ENCODE measurements around the gene EIF4B.

EIF4B gene

GRCh38 chr12:53046655-53047220 is 40.5 kb downstream of the EIF4B start:
- Histone ChIP-seq H3K27me3 (ENCODE audit: insufficient read depth, low read length) (no peaks in the 10 kb centered on the region), H3K4me1 (ENCODE audit: control insufficient read depth in 1 of 2, insufficient read depth in 2 of 2, low read length in 2 of 2) (peaks cover 50 to 60% of the 10 kb centered on the region in 2 experiments), H4K91ac (ENCODE audit: low read depth, low read length) (peak overlapping the region; percentile 85), H3K79me2 (ENCODE audit: control insufficient read depth, insufficient read depth, low read length, poor library complexity) (peaks cover 5% of the 10 kb centered on the region), H2BK120ac (ENCODE audit: insufficient read depth, low read length, poor library complexity) (peak overlapping the region; percentile 35), H3K9ac (ENCODE audit: low read length) (peak overlapping the region; percentile 14), H4K8ac (ENCODE audit: low read depth, low read length) (peak overlapping the region; percentile 64), H3K27ac (ENCODE audit: low read depth, low read length) (peak overlapping the region; percentile 65), H3K79me1 (ENCODE audit: low read length) (peaks cover 22% of the 10 kb centered on the region), H2AK5ac (ENCODE audit: low read length) (peak overlapping the region; percentile 59), H3K4me2 (ENCODE audit: low read length) (peak overlapping the region; percentile 61), H2BK12ac (ENCODE audit: low read length) (peak overlapping the region; percentile 7), H3K4ac (ENCODE audit: low read depth, low read length) (peak overlapping the region; percentile 49), H3K9me3 (ENCODE audit: insufficient read depth, low read depth, low read length) (no peaks in the 10 kb centered on the region), H3K23ac (ENCODE audit: low read length) (no peak overlapping the region), H3K4me3 (ENCODE audit: low read depth, low read length) (peak overlapping the region; percentile 80), H2BK5ac (ENCODE audit: low read depth, low read length, poor library complexity) (peak overlapping the region; percentile 15), H4K12ac (ENCODE audit: low read depth, low read length) (peak overlapping the region; percentile 23), H3K36me3 (ENCODE audit: control insufficient read depth in 1 of 2, insufficient read depth in 2 of 2, low read length in 2 of 2) (peaks cover 0 to 2% of the 10 kb centered on the region in 2 experiments), H2AFZ (ENCODE audit: insufficient read depth, low read length, poor library complexity) (peak overlapping the region; percentile 18), H3K18ac (ENCODE audit: low read length) (peak overlapping the region; percentile 73), H3K14ac (ENCODE audit: low read length) (peak overlapping the region; percentile 81)
- DNase-seq = peak in 1 of 2 donors; percentile 58
- no CpG with 5 or more reads among the region's 44 CpGs for WGBS (ENCODE audit: extremely low coverage, insufficient coverage, insufficient read length)

DNA sequence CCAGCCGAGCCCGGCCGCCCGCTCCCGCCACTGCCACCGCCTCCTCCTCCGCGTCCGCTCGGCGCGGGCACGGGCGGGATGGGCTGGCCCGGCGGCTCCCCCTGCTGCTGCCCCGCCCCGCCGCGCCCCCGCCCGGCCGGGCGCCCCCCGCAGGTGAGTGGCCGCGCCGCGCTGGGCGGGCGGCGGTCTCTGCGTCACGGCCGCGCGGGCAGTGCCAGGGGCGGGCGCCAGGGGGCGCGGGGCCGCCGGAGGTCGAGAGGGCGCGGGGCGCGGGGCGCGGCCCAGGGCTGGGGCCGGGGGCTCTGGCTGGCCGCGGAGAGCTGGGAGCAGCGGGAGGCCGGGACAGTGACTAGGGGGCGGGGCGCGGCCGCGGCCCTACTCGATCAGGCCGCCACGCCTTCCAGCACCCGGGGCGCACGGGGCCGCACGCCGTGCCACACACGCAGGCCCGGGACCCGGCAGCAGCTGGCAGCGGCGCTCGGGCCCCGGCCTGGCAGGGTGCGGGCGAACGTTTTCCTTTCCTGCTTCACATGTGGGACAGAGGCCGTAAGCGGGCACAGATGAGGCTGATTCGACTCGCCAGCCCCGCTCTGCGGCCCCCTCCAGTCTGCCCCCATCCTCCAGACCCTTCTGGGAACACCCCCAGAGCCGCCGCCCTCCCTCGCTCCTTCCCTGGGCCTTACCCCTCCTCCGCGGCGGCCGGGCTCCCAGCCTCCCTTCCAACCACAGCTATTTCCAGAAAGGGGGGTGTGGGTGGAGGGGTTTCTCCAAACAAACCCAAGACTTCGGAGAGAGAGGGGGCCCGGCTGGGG is 41.2 kb downstream of the EIF4B start:
- peak overlapping the region; percentile 26 for H2BK120ac ChIP-seq (ENCODE audit: insufficient read depth, low read length, poor library complexity)
- peak overlapping the region; percentile 23 for H3K14ac ChIP-seq (ENCODE audit: low read length)
- H2BK5ac ChIP-seq (ENCODE audit: low read depth, low read length, poor library complexity) = no peak overlapping the region
- peak overlapping the region; percentile 4 for H3K18ac ChIP-seq (ENCODE audit: low read length)
- H3K36me3 ChIP-seq (ENCODE audit: control insufficient read depth in 1 of 2, insufficient read depth in 2 of 2, low read length in 2 of 2) = peaks cover 0 to 2% of the 10 kb centered on the region in 2 experiments
- no CpG with 5 or more reads among the region's 94 CpGs for WGBS (ENCODE audit: extremely low coverage, insufficient coverage, insufficient read length)
- H2AK5ac ChIP-seq (ENCODE audit: low read length) = no peak overlapping the region
- H3K4ac ChIP-seq (ENCODE audit: low read depth, low read length) = no peak overlapping the region
- peaks cover 22% of the 10 kb centered on the region for H3K79me1 ChIP-seq (ENCODE audit: low read length)
- H4K12ac ChIP-seq (ENCODE audit: low read depth, low read length) = peak overlapping the region; percentile 68
- no peaks in the 10 kb centered on the region for H3K9me3 ChIP-seq (ENCODE audit: insufficient read depth, low read depth, low read length)
- DNase-seq = peak; percentile 19 to 68
- H2BK12ac ChIP-seq (ENCODE audit: low read length) = peak overlapping the region; percentile 44
- H3K4me1 ChIP-seq (ENCODE audit: control insufficient read depth in 1 of 2, insufficient read depth in 2 of 2, low read length in 2 of 2) = peaks cover 51 to 67% of the 10 kb centered on the region in 2 experiments
- H3K23ac ChIP-seq (ENCODE audit: low read length) = no peak overlapping the region
- peak overlapping the region; percentile 15 for H2AFZ ChIP-seq (ENCODE audit: insufficient read depth, low read length, poor library complexity)
- peaks cover 5% of the 10 kb centered on the region for H3K79me2 ChIP-seq (ENCODE audit: control insufficient read depth, insufficient read depth, low read length, poor library complexity)
- H3K27me3 ChIP-seq (ENCODE audit: insufficient read depth, low read length) = no peaks in the 10 kb centered on the region
- peak overlapping the region; percentile 73 for H3K4me2 ChIP-seq (ENCODE audit: low read length)
- peak overlapping the region; percentile 23 for H4K8ac ChIP-seq (ENCODE audit: low read depth, low read length)
- no peak overlapping the region for H3K9ac ChIP-seq (ENCODE audit: low read length)
- peak overlapping the region; percentile 49 for H4K91ac ChIP-seq (ENCODE audit: low read depth, low read length)
- peak overlapping the region; percentile 65 for H3K27ac ChIP-seq (ENCODE audit: low read depth, low read length)
- H3K4me3 ChIP-seq (ENCODE audit: low read depth, low read length) = peak overlapping the region; percentile 61

- WGBS (ENCODE audit: extremely low coverage, insufficient coverage, insufficient read length) = no CpG with 5 or more reads among the region's 10 CpGs
- Histone ChIP-seq H4K12ac (ENCODE audit: low read depth, low read length) (no peak overlapping the region), H3K9me3 (ENCODE audit: insufficient read depth, low read depth, low read length) (no peaks in the 10 kb centered on the region), H2BK120ac (ENCODE audit: insufficient read depth, low read length, poor library complexity) (no peak overlapping the region), H3K27ac (ENCODE audit: low read depth, low read length) (peak overlapping the region; percentile 13), H2AK5ac (ENCODE audit: low read length) (peak overlapping the region; percentile 47), H2BK12ac (ENCODE audit: low read length) (peak overlapping the region; percentile 68), H3K4me3 (ENCODE audit: low read depth, low read length) (no peak overlapping the region), H3K36me3 (ENCODE audit: control insufficient read depth in 1 of 2, insufficient read depth in 2 of 2, low read length in 2 of 2) (no peaks in the 10 kb centered on the region), H3K79me1 (ENCODE audit: low read length) (peaks cover 22% of the 10 kb centered on the region), H2BK5ac (ENCODE audit: low read depth, low read length, poor library complexity) (no peak overlapping the region), H3K14ac (ENCODE audit: low read length) (no peak overlapping the region), H3K18ac (ENCODE audit: low read length) (no peak overlapping the region), H3K27me3 (ENCODE audit: insufficient read depth, low read length) (no peaks in the 10 kb centered on the region), H3K9ac (ENCODE audit: low read length) (no peak overlapping the region), H3K4me2 (ENCODE audit: low read length) (peak overlapping the region; percentile 73), H3K4me1 (ENCODE audit: control insufficient read depth in 1 of 2, insufficient read depth in 2 of 2, low read length in 2 of 2) (peaks cover 51 to 67% of the 10 kb centered on the region in 2 experiments), H2AFZ (ENCODE audit: insufficient read depth, low read length, poor library complexity) (no peak overlapping the region), H4K8ac (ENCODE audit: low read depth, low read length) (no peak overlapping the region), H4K91ac (ENCODE audit: low read depth, low read length) (peak overlapping the region; percentile 15), H3K4ac (ENCODE audit: low read depth, low read length) (no peak overlapping the region), H3K79me2 (ENCODE audit: control insufficient read depth, insufficient read depth, low read length, poor library complexity) (peaks cover 5% of the 10 kb centered on the region), H3K23ac (ENCODE audit: low read length) (no peak overlapping the region)
- no peak for DNase-seq
These were observed 42.0 kb downstream of the EIF4B start for GRCh38 chr12:53048033-53048779.

DNA sequence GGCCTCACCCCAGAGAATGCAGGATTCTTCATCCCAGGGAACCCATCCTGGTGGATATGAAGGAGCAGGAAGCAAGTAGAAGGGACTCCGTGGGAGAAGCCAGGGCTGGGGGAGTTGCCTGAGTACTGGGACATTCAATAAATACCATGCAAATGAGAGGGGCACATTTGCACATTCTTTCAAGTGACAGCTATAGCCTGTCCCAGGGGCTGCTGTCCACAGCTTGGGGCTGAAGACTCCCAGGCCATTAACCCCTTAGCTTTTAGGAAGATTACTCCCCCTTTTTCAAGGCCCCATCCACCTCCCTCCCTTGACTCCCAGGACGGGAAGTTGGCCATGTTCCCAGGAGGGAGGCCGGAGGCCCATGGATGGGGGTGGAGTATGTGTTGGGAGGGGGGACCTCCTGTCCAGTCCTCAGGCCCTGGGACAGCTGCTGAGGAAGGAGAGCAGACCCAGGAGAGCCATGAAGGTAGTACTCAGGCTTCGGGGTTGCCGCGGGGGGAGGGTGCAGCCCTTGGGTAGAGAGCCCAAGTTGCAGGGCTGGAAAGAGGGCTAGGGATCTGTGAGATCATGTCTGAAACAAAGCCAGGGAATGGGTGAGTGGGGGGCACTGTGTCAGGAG is 42.6 kb downstream of the EIF4B start:
- Histone ChIP-seq H3K4me2 (ENCODE audit: low read length) (peak overlapping the region; percentile 73), H3K36me3 (ENCODE audit: control insufficient read depth in 1 of 2, insufficient read depth in 2 of 2, low read length in 2 of 2) (no peaks in the 10 kb centered on the region), H4K12ac (ENCODE audit: low read depth, low read length) (no peak overlapping the region), H3K79me1 (ENCODE audit: low read length) (peaks cover 22% of the 10 kb centered on the region), H2AFZ (ENCODE audit: insufficient read depth, low read length, poor library complexity) (no peak overlapping the region), H3K23ac (ENCODE audit: low read length) (no peak overlapping the region), H3K4me1 (ENCODE audit: control insufficient read depth in 1 of 2, insufficient read depth in 2 of 2, low read length in 2 of 2) (peaks cover 56 to 72% of the 10 kb centered on the region in 2 experiments), H2BK5ac (ENCODE audit: low read depth, low read length, poor library complexity) (no peak overlapping the region), H3K14ac (ENCODE audit: low read length) (no peak overlapping the region), H4K91ac (ENCODE audit: low read depth, low read length) (peak overlapping the region; percentile 15), H3K4ac (ENCODE audit: low read depth, low read length) (no peak overlapping the region), H3K27ac (ENCODE audit: low read depth, low read length) (peak overlapping the region; percentile 35), H3K9ac (ENCODE audit: low read length) (no peak overlapping the region), H3K79me2 (ENCODE audit: control insufficient read depth, insufficient read depth, low read length, poor library complexity) (peaks cover 5% of the 10 kb centered on the region), H3K9me3 (ENCODE audit: insufficient read depth, low read depth, low read length) (no peaks in the 10 kb centered on the region), H3K18ac (ENCODE audit: low read length) (no peak overlapping the region), H2AK5ac (ENCODE audit: low read length) (no peak overlapping the region), H2BK12ac (ENCODE audit: low read length) (no peak overlapping the region), H3K4me3 (ENCODE audit: low read depth, low read length) (no peak overlapping the region), H2BK120ac (ENCODE audit: insufficient read depth, low read length, poor library complexity) (no peak overlapping the region), H4K8ac (ENCODE audit: low read depth, low read length) (no peak overlapping the region), H3K27me3 (ENCODE audit: insufficient read depth, low read length) (no peaks in the 10 kb centered on the region)
- WGBS (ENCODE audit: extremely low coverage, insufficient coverage, insufficient read length) = no CpG with 5 or more reads among the region's 6 CpGs
- no peak for DNase-seq
